Breast epithelium (tissue), 4 donors: ENCODE measurements around the gene HCN4. TPM values are rescaled to one million over a fixed set of nuclear protein-coding genes. Genes with fewer than 3 reads are reported as not detected.

ENCODE experiments used
- DNase-seq, 2 donors: peaks; one replicate each; pipeline ENCODE4 v3.0.0-alpha.2; 2019; ENCODE audit warnings: low spot score in 2 of 2
- H3K27ac ChIP-seq, 2 donors: fragments of 200-600 bp; sonication (generic) in 1 of 2; one replicate each; pipeline ENCODE4 v1.5.1; 2016 to 2019; ENCODE audit warnings: mild to moderate bottlenecking in 1 of 2
- H3K27me3 ChIP-seq, 2 donors: fragments of 200-600 bp; sonication (generic) in 1 of 2; one replicate each; pipeline versions ENCODE4 v1.5.1 to v1.6.0; 2017 to 2019; ENCODE audit warnings: control low read depth in 1 of 2, mild to moderate bottlenecking in 1 of 2
- H3K36me3 ChIP-seq: fragments of 200-600 bp; one replicate; pipeline ENCODE4 v1.5.1; 2019
- H3K4me1 ChIP-seq, 2 donors: fragments of 200-600 bp; sonication (generic); one replicate each; pipeline ENCODE4 v1.5.1; 2016 to 2019; ENCODE audit warnings: control low read depth in 1 of 2
- H3K4me3 ChIP-seq, 3 donors: fragments of 200-600 bp; sonication (generic); 1 replicate in 2 of 3; 2 replicates in 1 of 3; pipeline ENCODE4 v1.5.1; 2016 to 2019; ENCODE audit warnings: mild to moderate bottlenecking in 3 of 3, moderate library complexity in 2 of 3
- H3K9me3 ChIP-seq, 2 donors: fragments of 200-600 bp; sonication (generic) in 1 of 2; one replicate each; pipeline ENCODE4 v1.5.1; 2016 to 2019; ENCODE audit warnings: control low read depth in 1 of 2
- POLR2A ChIP-seq: fragments of 450-650 bp; IDR thresholded peaks from one replicate; pipeline ENCODE4 v1.6.1; 2016; ENCODE audit warnings: antibody characterized with exemption, mild to moderate bottlenecking, moderate library complexity
- POLR2AphosphoS5 ChIP-seq, 3 donors: sonication (generic); formaldehyde crosslinking; IDR thresholded peaks; one replicate each; pipeline ENCODE4 v1.6.1; 2017; ENCODE audit warnings: antibody characterized with exemption in 3 of 3
- intact Hi-C: fragments of 100-400 bp; cut with DNase I; formaldehyde crosslinking; loops from one replicate; pipeline ENCODE4 v1.15.1; 2023; ENCODE audit warnings: low total_unique reads
- total RNA-seq, 3 donors: library from RNA; depleted of rRNA; stranded (reverse); fragments of >200 nt; gene quantifications; one replicate each; pipeline ENCODE4 v1.1.0, GENCODE V29; 2016
- TF ChIP-seq, protein P1 (sequence below), 3 donors: fragments of 450-650 bp; IDR thresholded peaks; one replicate each; pipeline ENCODE4 v1.5.1; 2016 to 2017; ENCODE audit warnings: antibody characterized with exemption in 3 of 3, mild to moderate bottlenecking in 3 of 3, moderate library complexity in 3 of 3

HCN4 gene
- total RNA-seq, 3 donors from 2014 or later = not detected

GRCh38 chr15:73369154-73369694, 466 bp upstream of the HCN4 start:
- intact Hi-C loops = no loop called here
- Histone ChIP-seq H3K27ac (no peak overlapping the region), H3K36me3 (no peaks in the 10 kb centered on the region), H3K27me3 (peaks cover 7 to 65% of the 10 kb centered on the region in 2 donors), H3K4me1 (peaks cover 0 to 8% of the 10 kb centered on the region in 2 donors), H3K4me3 (peak overlapping the region in 1 of 3 donors; percentile 60), H3K9me3 (no peaks in the 10 kb centered on the region)
- DNase-seq = no peak
- no peak for TF ChIP-seq POLR2A
- TF ChIP-seq, protein P1, sequence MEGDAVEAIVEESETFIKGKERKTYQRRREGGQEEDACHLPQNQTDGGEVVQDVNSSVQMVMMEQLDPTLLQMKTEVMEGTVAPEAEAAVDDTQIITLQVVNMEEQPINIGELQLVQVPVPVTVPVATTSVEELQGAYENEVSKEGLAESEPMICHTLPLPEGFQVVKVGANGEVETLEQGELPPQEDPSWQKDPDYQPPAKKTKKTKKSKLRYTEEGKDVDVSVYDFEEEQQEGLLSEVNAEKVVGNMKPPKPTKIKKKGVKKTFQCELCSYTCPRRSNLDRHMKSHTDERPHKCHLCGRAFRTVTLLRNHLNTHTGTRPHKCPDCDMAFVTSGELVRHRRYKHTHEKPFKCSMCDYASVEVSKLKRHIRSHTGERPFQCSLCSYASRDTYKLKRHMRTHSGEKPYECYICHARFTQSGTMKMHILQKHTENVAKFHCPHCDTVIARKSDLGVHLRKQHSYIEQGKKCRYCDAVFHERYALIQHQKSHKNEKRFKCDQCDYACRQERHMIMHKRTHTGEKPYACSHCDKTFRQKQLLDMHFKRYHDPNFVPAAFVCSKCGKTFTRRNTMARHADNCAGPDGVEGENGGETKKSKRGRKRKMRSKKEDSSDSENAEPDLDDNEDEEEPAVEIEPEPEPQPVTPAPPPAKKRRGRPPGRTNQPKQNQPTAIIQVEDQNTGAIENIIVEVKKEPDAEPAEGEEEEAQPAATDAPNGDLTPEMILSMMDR (IDR thresholded peaks at IDR 0.05) = no peak
- no peak for TF ChIP-seq POLR2AphosphoS5 (IDR thresholded peaks at IDR 0.05)

GRCh38 chr15:73367624-73368300, 996 bp downstream of the HCN4 start:
- Histone ChIP-seq H3K4me1 (peaks cover 0 to 8% of the 10 kb centered on the region in 2 donors), H3K27ac (no peak overlapping the region), H3K4me3 (peak overlapping the region; percentile 22 to 60 (median 44)), H3K36me3 (no peaks in the 10 kb centered on the region), H3K9me3 (no peaks in the 10 kb centered on the region), H3K27me3 (peaks cover 7 to 66% of the 10 kb centered on the region in 2 donors)
- DNase-seq = no peak
- TF ChIP-seq, protein P1 (IDR thresholded peaks at IDR 0.05) = no peak
- intact Hi-C loops = no loop called here

- Histone ChIP-seq H3K27ac (no peak overlapping the region), H3K36me3 (no peaks in the 10 kb centered on the region), H3K4me1 (peaks cover 0 to 8% of the 10 kb centered on the region in 2 donors), H3K9me3 (no peaks in the 10 kb centered on the region), H3K4me3 (no peak overlapping the region), H3K27me3 (peaks cover 7 to 71% of the 10 kb centered on the region in 2 donors)
- intact Hi-C loops = no loop called here
- no peak for DNase-seq
- TF ChIP-seq, protein P1 (IDR thresholded peaks at IDR 0.05) = no peak
- TF ChIP-seq POLR2AphosphoS5 (IDR thresholded peaks at IDR 0.05) = no peak
- no peak for TF ChIP-seq POLR2A
Observed at GRCh38 chr15:73366766-73367623, 1.8 kb downstream of the HCN4 start.

GRCh38 chr15:73364070-73364469, 4.7 kb downstream of the HCN4 start:
- no peaks in the 10 kb centered on the region for H3K9me3 ChIP-seq
- H3K27ac ChIP-seq = no peak overlapping the region
- peaks cover 7 to 53% of the 10 kb centered on the region in 2 donors for H3K27me3 ChIP-seq
- H3K4me3 ChIP-seq = no peak overlapping the region
- intact Hi-C loops = no loop called here
- H3K4me1 ChIP-seq = peaks cover 0 to 8% of the 10 kb centered on the region in 2 donors
- TF ChIP-seq POLR2AphosphoS5 (IDR thresholded peaks at IDR 0.05) (no peak), POLR2A (no peak)
- TF ChIP-seq, protein P1 (IDR thresholded peaks at IDR 0.05) = no peak
- DNase-seq = no peak
- no peaks in the 10 kb centered on the region for H3K36me3 ChIP-seq

DNA sequence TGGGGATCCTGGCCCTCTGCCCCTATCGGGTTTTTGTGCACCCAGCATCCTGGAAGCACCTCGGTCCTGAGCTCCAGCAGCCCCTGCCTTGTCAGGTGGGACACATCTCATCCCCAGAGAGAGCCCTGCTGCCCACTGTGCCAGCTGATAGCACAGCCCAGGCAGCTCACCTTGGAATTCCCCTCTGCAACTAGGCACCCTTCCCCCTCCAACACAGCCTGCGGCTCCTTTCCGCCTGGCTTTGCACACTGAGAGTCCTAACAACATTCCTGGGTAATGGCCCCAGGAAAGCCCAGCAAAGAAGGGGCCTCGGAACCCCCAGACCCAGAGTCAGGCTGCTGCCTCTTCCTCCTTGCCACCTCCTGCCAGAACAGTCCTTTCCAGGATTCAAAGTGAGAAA, 5.9 kb downstream of the HCN4 start:
- Histone ChIP-seq H3K27ac (no peak overlapping the region), H3K36me3 (no peaks in the 10 kb centered on the region), H3K9me3 (no peaks in the 10 kb centered on the region), H3K27me3 (peaks cover 3 to 41% of the 10 kb centered on the region in 2 donors), H3K4me1 (peaks cover 0 to under 1% of the 10 kb centered on the region in 2 donors), H3K4me3 (no peak overlapping the region)
- intact Hi-C loops = no loop called here
- TF ChIP-seq, protein P1 (IDR thresholded peaks at IDR 0.05) = no peak
- TF ChIP-seq POLR2AphosphoS5 (IDR thresholded peaks at IDR 0.05) (no peak), POLR2A (no peak)
- no peak for DNase-seq
